CD4-positive, alpha-beta memory T cell (primary cell): ENCODE results near the gene SELENOM. TPM values are rescaled to one million over a fixed set of nuclear protein-coding genes. Genes with fewer than 3 reads are reported as not detected.

ENCODE experiments used
- CTCF ChIA-PET: fragments of 350-600 bp; sonication (Branson Sonifier 250); formaldehyde crosslinking; loops from one replicate; lab custom pipeline; 2021; ENCODE audit warnings: inconsistent platforms; ENCODE audit not compliant: partially characterized antibody; lab: Charles Lee
- POLR2A ChIA-PET: fragments of 350-600 bp; sonication (Branson Sonifier 250); formaldehyde crosslinking; loops from one replicate; lab custom pipeline; 2021; ENCODE audit not compliant: partially characterized antibody; lab: Charles Lee
- DNase-seq, 5 donors: peaks; one replicate each; pipeline versions ENCODE4 v3.0.0 to v3.0.0-alpha.2; 2020 to 2022; ENCODE audit warnings: mixed read lengths in 1 of 5
- H3K27ac ChIP-seq: one replicate; pipeline ENCODE4 v1.7.0; 2013; ENCODE audit warnings: low read depth, low read length
- H3K27me3 ChIP-seq: 2 replicates; pipeline ENCODE4 v1.7.0; 2013; ENCODE audit warnings: mild to moderate bottlenecking, low read length, moderate library complexity; ENCODE audit not compliant: insufficient read depth
- H3K36me3 ChIP-seq: 2 replicates; pipeline ENCODE4 v1.7.0; 2013; ENCODE audit warnings: mild to moderate bottlenecking, low read length, moderate library complexity; ENCODE audit not compliant: insufficient read depth
- H3K4me1 ChIP-seq: 2 replicates; pipeline ENCODE4 v1.7.0; 2013; ENCODE audit warnings: mild to moderate bottlenecking, low read length, moderate library complexity; ENCODE audit not compliant: insufficient read depth
- H3K4me3 ChIP-seq, 2 donors: one replicate each; pipeline ENCODE4 v1.7.0; 2013; ENCODE audit warnings: low read length in 2 of 2, mild to moderate bottlenecking in 1 of 2
- H3K9me3 ChIP-seq, 2 donors: one replicate each; pipeline ENCODE4 v1.7.0; 2013; ENCODE audit warnings: low read length in 2 of 2, control low read depth in 1 of 2; ENCODE audit not compliant: control insufficient read depth in 1 of 2
- H3K27ac Mint-ChIP-seq, 7 donors: one replicate each; pipeline ENCODE4 v1.8.0; 2020 to 2021; ENCODE audit warnings: mixed read lengths in 7 of 7, mild to moderate bottlenecking in 6 of 7, inconsistent platforms in 3 of 7, moderate library complexity in 3 of 7
- H3K27me3 Mint-ChIP-seq, 2 donors: one replicate each; pipeline ENCODE4 v1.8.0; 2020 to 2021; ENCODE audit warnings: mixed read lengths in 2 of 2
- H3K36me3 Mint-ChIP-seq, 2 donors: one replicate each; pipeline ENCODE4 v1.8.0; 2020 to 2021; ENCODE audit warnings: mixed read lengths in 2 of 2, inconsistent platforms in 1 of 2, mild to moderate bottlenecking in 1 of 2
- H3K4me1 Mint-ChIP-seq, 4 donors: one replicate each; pipeline ENCODE4 v1.8.0; 2020 to 2021; ENCODE audit warnings: mixed read lengths in 4 of 4, mild to moderate bottlenecking in 1 of 4
- H3K4me3 Mint-ChIP-seq, 8 donors: one replicate each; pipeline ENCODE4 v1.8.0; 2020 to 2021; ENCODE audit warnings: mixed read lengths in 8 of 8, mild to moderate bottlenecking in 7 of 8, moderate library complexity in 6 of 8, inconsistent platforms in 3 of 8
- H3K9me3 Mint-ChIP-seq, 8 donors: one replicate each; pipeline ENCODE4 v1.8.0; 2020 to 2021; ENCODE audit warnings: mixed read lengths in 8 of 8, mild to moderate bottlenecking in 5 of 8, inconsistent platforms in 3 of 8, moderate library complexity in 1 of 8
- intact Hi-C: fragments of 100-400 bp; cut with micrococcal nuclease; formaldehyde crosslinking; loops from one replicate; pipeline ENCODE4 v1.15.1; 2023
- polyA plus RNA-seq, 2 donors: library from polyadenylated mRNA; unstranded; fragments of 300-500 nt; fragmentation: Illumina TruSeq; gene quantifications; one replicate each; pipeline ENCODE4 v1.2.3, GENCODE V29; 2021
- total RNA-seq, 2 experiments: library from RNA; stranded (reverse); gene quantifications; one replicate each; pipeline ENCODE4 v1.2.3, GENCODE V29; 2021

The SELENOM gene
- total and polyA plus RNA-seq, 4 experiments from 2014 or later: 64.2 to 150 (median 87.9) TPM

- peaks cover 0 to 3% of the 10 kb centered on the region in 2 donors for H3K27me3 Mint-ChIP-seq
- H3K4me3 Mint-ChIP-seq: no peak overlapping the region
- Histone ChIP-seq H3K4me1 (no peaks in the 10 kb centered on the region), H3K4me3 (no peak overlapping the region), H3K27me3 (no peaks in the 10 kb centered on the region), H3K36me3 (no peaks in the 10 kb centered on the region), H3K9me3 (no peaks in the 10 kb centered on the region), H3K27ac (no peak overlapping the region)
- H3K27ac Mint-ChIP-seq: no peak overlapping the region
- no peaks in the 10 kb centered on the region for H3K9me3 Mint-ChIP-seq
- no peaks in the 10 kb centered on the region for H3K36me3 Mint-ChIP-seq
- H3K4me1 Mint-ChIP-seq: no peaks in the 10 kb centered on the region
- intact Hi-C loops: no loop called here
- DNase-seq: no peak
- POLR2A ChIA-PET: no interaction called here
- CTCF ChIA-PET: no interaction called here
Measured at GRCh38 chr22:31134688-31135087, 27.3 kb upstream of the SELENOM start.

- Histone ChIP-seq H3K9me3 (no peaks in the 10 kb centered on the region), H3K4me1 (no peaks in the 10 kb centered on the region), H3K36me3 (no peaks in the 10 kb centered on the region), H3K4me3 (no peak overlapping the region), H3K27ac (no peak overlapping the region), H3K27me3 (no peaks in the 10 kb centered on the region)
- ChIA-PET POLR2A (interaction anchor here (0.6 kb wide), 1 partner anchor 214 kb away, joined by 3 read pairs; no protein-coding TSS in a partner anchor), CTCF (no interaction called here)
- Mint-ChIP-seq H3K27ac (no peak overlapping the region), H3K4me3 (no peak overlapping the region), H3K36me3 (no peaks in the 10 kb centered on the region), H3K9me3 (no peaks in the 10 kb centered on the region), H3K4me1 (no peaks in the 10 kb centered on the region), H3K27me3 (peaks cover 0 to 3% of the 10 kb centered on the region in 2 donors)
- DNase-seq: no peak
- intact Hi-C loops: no loop called here
Measured at GRCh38 chr22:31133911-31134310, 26.5 kb upstream of the SELENOM start.

- Histone ChIP-seq H3K4me1 (no peaks in the 10 kb centered on the region), H3K36me3 (no peaks in the 10 kb centered on the region), H3K27ac (no peak overlapping the region), H3K9me3 (no peaks in the 10 kb centered on the region), H3K4me3 (no peak overlapping the region), H3K27me3 (no peaks in the 10 kb centered on the region)
- Mint-ChIP-seq H3K27me3 (peaks cover 0 to 1% of the 10 kb centered on the region in 2 donors), H3K4me3 (no peak overlapping the region), H3K36me3 (no peaks in the 10 kb centered on the region), H3K9me3 (no peaks in the 10 kb centered on the region), H3K27ac (no peak overlapping the region), H3K4me1 (no peaks in the 10 kb centered on the region)
- no peak for DNase-seq
- ChIA-PET POLR2A (no interaction called here), CTCF (no interaction called here)
- intact Hi-C loops: no loop called here
Measured at GRCh38 chr22:31130873-31131272, 23.5 kb upstream of the SELENOM start.

GRCh38 chr22:31128156-31128555, 20.8 kb upstream of the SELENOM start:
- Histone ChIP-seq H3K4me1 (no peaks in the 10 kb centered on the region), H3K27ac (no peak overlapping the region), H3K36me3 (no peaks in the 10 kb centered on the region), H3K9me3 (no peaks in the 10 kb centered on the region), H3K4me3 (no peak overlapping the region), H3K27me3 (no peaks in the 10 kb centered on the region)
- CTCF ChIA-PET: no interaction called here
- Mint-ChIP-seq H3K4me3 (no peak overlapping the region), H3K36me3 (no peaks in the 10 kb centered on the region), H3K27me3 (peaks cover 0 to 1% of the 10 kb centered on the region in 2 donors), H3K9me3 (no peaks in the 10 kb centered on the region), H3K4me1 (no peaks in the 10 kb centered on the region), H3K27ac (no peak overlapping the region)
- DNase-seq: no peak
- POLR2A ChIA-PET: no interaction called here
- intact Hi-C loops: no loop called here

GRCh38 chr22:31127181-31127772, 19.9 kb upstream of the SELENOM start:
- Histone ChIP-seq H3K4me1 (no peaks in the 10 kb centered on the region), H3K27ac (no peak overlapping the region), H3K36me3 (no peaks in the 10 kb centered on the region), H3K27me3 (no peaks in the 10 kb centered on the region), H3K9me3 (no peaks in the 10 kb centered on the region), H3K4me3 (no peak overlapping the region)
- intact Hi-C loops: no loop called here
- ChIA-PET POLR2A (no interaction called here), CTCF (no interaction called here)
- H3K27ac Mint-ChIP-seq: peak overlapping the region in 1 of 7 donors; percentile 37
- H3K27me3 Mint-ChIP-seq: peaks cover 0 to 1% of the 10 kb centered on the region in 2 donors
- H3K4me1 Mint-ChIP-seq: no peaks in the 10 kb centered on the region
- H3K9me3 Mint-ChIP-seq: no peaks in the 10 kb centered on the region
- DNase-seq: no peak
- H3K36me3 Mint-ChIP-seq: no peaks in the 10 kb centered on the region
- no peak overlapping the region for H3K4me3 Mint-ChIP-seq

- H3K36me3 ChIP-seq: no peaks in the 10 kb centered on the region
- Mint-ChIP-seq H3K27ac (no peak overlapping the region), H3K9me3 (no peaks in the 10 kb centered on the region), H3K4me3 (no peak overlapping the region), H3K4me1 (no peaks in the 10 kb centered on the region), H3K36me3 (no peaks in the 10 kb centered on the region), H3K27me3 (peaks cover 0 to 1% of the 10 kb centered on the region in 2 donors)
- ChIA-PET POLR2A (no interaction called here), CTCF (no interaction called here)
- H3K4me3 ChIP-seq: no peak overlapping the region
- no peaks in the 10 kb centered on the region for H3K9me3 ChIP-seq
- DNase-seq: no peak
- intact Hi-C loops: no loop called here
- H3K27ac ChIP-seq: no peak overlapping the region
- H3K4me1 ChIP-seq: no peaks in the 10 kb centered on the region
- no peaks in the 10 kb centered on the region for H3K27me3 ChIP-seq
Measured at GRCh38 chr22:31126869-31127175, 19.5 kb upstream of the SELENOM start.

GRCh38 chr22:31126128-31126868, 18.9 kb upstream of the SELENOM start:
- intact Hi-C loops: no loop called here
- H3K27me3 Mint-ChIP-seq: peaks cover 0 to 1% of the 10 kb centered on the region in 2 donors

More at GRCh38 chr22:31126128-31126868, 18.9 kb upstream of the SELENOM start:
- Mint-ChIP-seq H3K9me3 (no peaks in the 10 kb centered on the region), H3K4me3 (no peak overlapping the region), H3K4me1 (no peaks in the 10 kb centered on the region), H3K36me3 (no peaks in the 10 kb centered on the region), H3K27ac (no peak overlapping the region)
- CTCF ChIA-PET: no interaction called here
- no peaks in the 10 kb centered on the region for H3K36me3 ChIP-seq
- DNase-seq: no peak
- H3K4me3 ChIP-seq: no peak overlapping the region
- no peaks in the 10 kb centered on the region for H3K9me3 ChIP-seq
- no peaks in the 10 kb centered on the region for H3K4me1 ChIP-seq
- no peak overlapping the region for H3K27ac ChIP-seq
- POLR2A ChIA-PET: no interaction called here
- H3K27me3 ChIP-seq: no peaks in the 10 kb centered on the region
